HG03571 (cell line): ENCODE results near the gene COL25A1.
"Not testable (repeated sequence)": the region's sequence is repeated elsewhere in the genome, so short reads cannot be mapped to it uniquely, and the experiment has no call there.

Experiments used
- ATAC-seq: cut with Tn5 transposase; IDR thresholded peaks from one replicate; pipeline ENCODE4 v1.9.1; 2021; ENCODE audit not compliant: unreplicated experiment

COL25A1 gene

GRCh38 chr4:109131559-109131958, 170.9 kb downstream of the COL25A1 start:
- ATAC-seq = no peak

DNA sequence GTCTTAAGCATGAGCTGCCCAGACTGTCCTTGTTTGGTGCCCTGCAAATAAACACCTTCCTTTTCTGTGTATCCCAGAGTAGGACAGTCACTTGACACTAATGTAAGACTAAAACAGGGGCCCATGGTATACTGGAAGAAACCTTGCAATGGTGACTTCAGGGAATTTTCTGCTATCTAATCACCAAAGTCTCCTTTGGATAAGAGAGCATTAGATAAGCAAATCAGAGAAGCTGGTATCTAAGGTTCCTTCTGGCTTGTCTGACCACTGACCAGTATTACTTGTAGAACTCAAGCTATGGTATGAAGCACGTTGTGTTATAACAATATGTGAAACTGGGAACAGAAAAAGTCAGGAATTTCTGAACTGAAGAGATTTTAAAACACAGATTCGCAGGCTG, 173.9 kb downstream of the COL25A1 start:
- no peak for ATAC-seq

DNA sequence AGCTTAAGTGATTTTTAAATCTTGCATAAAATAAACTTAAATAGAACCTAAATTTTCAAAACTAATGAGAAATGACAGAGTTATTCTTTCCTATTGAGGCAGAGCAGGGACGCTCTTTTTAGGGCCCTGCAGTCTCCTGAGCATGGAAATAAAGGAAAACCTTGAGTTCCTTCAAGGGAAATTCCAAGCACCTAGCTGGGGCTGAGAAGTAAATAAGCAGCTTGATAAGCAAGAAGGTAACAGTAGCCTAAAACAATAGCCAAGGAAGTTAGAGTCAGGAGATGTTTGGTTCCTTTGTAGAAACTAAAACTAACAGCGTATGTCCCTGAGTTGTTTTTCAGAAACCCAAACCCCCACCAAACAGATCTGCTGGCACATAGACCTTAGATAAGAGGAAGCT, 174.6 kb downstream of the COL25A1 start:
- no peak for ATAC-seq

DNA sequence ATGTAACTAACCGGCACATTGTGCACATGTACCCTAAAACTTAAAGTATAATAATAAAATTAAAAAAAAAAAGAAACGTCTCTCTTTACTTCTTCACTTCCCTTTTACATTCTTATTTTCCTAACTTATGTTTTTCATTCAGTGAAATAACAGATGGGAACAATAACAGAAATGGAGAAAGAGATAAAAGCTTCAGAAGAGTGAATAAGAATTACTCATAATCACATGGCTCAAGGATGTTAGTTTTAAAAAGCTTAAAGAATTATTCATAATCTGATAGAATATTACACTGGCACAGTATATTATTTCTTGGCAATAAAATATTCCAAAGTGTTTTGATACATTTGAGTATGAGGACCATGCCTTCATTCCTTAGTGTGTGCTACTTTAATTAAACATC, 175.6 kb downstream of the COL25A1 start:
- ATAC-seq = no peak

GRCh38 chr4:109125084-109125483, 177.4 kb downstream of the COL25A1 start:
- ATAC-seq = no peak

DNA sequence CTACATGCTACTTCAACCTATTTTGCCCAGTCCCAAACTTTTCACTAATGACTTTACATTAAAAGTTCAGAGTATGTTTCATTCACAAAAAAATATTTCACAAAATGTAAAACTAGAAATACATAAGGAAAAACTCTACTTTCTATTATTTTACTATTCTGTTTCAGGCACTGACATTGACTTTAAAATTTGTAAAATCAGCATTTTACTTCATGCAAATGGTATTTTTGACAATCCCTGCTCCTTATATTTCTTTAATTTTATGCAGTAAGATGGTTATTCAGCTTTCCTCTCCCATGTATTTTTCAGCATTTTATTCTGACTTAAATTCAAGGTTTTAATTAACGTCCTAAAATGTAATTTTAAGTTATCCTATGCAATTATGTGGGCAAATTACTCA, 178.5 kb downstream of the COL25A1 start:
- ATAC-seq = no peak

DNA sequence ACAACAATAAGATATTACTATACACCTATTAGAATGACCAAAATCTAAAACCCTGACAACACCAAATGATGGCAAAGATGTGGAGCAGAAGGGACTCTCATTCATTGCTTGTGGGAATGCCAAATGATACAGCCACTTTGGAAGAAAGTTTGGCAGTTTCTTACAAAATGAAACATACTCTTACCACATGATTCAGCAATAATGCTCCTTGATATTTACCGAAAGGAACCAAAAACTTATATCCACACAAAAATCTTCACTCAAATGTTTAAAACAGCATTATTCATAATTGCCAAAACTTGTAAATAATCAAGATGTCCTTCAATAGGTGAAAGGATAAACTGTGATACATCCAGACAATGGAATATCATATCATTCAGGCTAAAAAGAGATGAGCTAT, 180.9 kb downstream of the COL25A1 start:
- no peak for ATAC-seq

- ATAC-seq = no peak
These were observed 182.6 kb downstream of the COL25A1 start for GRCh38 chr4:109119852-109120251.

- no peak for ATAC-seq
These were observed 183.8 kb downstream of the COL25A1 start for GRCh38 chr4:109118635-109119034.

GRCh38 chr4:109114501-109114900, 188.0 kb downstream of the COL25A1 start:
- no peak for ATAC-seq

DNA sequence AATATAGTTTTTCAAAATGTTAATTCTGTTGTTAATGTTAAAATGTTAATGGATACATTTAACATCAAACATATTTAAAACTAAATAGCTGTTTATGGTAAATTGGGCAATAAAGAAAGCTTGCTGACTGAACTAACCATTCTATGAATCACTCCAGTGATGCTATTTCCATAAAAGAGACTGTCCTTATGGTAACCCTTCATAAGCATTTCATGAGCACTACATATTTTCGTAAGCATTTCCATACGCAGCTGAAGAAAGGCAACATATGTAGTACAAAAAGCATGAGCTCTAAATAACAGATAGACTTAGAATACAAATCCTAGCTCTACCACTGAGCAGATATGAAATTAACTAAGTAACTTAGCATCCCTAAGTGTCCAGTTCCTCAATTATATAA, 188.9 kb downstream of the COL25A1 start:
- no peak for ATAC-seq

- ATAC-seq = no peak
These were observed 191.4 kb downstream of the COL25A1 start for GRCh38 chr4:109111031-109111430.

GRCh38 chr4:109108215-109108614, 194.2 kb downstream of the COL25A1 start:
- not testable (repeated sequence) for ATAC-seq

DNA sequence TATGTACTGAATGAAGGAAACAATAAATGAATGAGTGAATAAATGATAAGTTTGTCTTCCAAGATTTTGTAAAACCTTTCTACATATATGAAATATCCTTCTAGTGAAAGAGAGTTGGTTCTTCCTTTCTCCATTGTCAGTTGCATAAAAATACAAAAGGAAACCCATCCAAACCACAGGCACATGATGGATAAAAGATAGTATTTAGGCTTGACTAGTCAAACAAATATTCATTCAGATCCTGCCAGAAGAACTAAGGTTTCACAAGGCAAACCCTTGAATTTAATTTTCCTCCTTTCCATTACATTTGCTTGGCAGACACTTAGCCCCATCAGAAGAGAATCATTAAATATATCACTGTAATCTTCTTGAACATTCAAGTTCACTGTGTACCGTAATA, 208.4 kb downstream of the COL25A1 start:
- ATAC-seq = no peak

DNA sequence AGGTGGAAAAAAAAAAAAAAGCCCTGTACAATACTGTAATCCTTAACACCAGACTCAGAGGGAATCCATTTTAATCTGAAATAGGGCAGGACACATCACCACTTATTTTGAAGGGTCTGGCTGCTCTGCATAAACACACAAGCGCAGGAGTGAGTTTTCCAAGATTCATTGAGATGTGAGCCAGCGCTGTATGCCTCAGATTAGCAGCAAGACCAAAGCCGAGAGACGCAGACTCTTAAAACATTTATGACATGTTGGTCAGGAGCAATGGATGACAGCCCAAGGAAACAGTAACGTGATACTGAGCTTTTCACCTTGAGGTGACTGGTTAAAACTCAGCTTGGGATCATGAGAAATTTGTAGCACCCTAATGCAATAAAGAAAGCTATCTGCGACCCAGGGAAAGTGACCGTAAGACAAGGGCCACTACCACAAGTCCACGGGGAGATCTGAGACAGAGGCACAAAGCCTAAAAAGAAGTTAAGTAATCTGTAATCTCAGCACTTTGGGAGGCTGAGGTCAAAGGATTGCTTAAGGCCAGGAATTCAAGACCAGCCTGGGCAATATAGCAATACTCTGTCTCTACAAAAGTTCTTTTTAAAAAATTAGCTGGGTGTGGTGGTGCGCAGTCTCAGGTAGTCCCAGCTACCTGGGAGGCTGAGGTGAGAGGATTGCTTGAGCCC, 210.6 kb downstream of the COL25A1 start:
- no peak for ATAC-seq

- ATAC-seq = no peak
These were observed 218.5 kb downstream of the COL25A1 start for GRCh38 chr4:109083911-109084310.

DNA sequence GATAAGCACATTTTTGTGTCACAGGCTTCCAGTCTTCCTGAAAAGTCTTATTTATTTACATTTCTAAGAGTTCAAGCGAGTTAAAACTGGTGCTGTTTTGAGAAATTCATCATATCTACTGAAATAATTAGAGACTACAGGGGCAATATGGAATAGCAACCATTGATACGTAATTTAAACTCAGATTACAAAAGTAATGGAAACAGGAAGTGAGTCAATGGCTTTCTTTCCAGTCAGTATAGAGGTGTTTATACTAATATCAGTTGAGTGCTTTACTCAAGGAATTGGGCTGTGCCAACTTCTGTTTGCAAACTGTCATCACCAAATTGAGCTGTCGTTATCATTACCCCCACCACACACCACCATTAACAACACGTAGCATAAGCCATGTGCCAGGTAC, 222.7 kb downstream of the COL25A1 start:
- ATAC-seq = no peak

GRCh38 chr4:109079201-109079600, 223.3 kb downstream of the COL25A1 start:
- no peak for ATAC-seq

DNA sequence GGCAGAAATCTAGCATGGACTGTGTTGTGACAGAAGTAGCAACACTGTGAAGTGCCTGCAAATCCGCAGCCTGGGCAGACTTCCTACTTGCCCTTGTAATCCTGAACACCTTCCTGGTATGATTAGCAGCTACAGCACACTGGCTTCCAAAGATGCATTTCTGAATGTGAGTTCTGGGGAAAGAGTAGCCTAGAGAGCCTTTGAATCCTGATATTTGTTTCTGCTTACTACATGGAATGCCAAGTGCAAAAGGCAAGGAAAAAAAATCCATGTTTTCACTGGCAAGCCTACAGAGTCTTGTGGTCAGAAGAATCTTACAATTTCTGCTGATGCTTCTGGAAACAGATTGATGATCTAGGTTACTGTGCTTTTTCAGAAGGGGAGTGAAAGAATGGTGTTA, 223.7 kb downstream of the COL25A1 start:
- ATAC-seq = no peak

- ATAC-seq = no peak
These were observed 225.0 kb downstream of the COL25A1 start for GRCh38 chr4:109077505-109077904.

DNA sequence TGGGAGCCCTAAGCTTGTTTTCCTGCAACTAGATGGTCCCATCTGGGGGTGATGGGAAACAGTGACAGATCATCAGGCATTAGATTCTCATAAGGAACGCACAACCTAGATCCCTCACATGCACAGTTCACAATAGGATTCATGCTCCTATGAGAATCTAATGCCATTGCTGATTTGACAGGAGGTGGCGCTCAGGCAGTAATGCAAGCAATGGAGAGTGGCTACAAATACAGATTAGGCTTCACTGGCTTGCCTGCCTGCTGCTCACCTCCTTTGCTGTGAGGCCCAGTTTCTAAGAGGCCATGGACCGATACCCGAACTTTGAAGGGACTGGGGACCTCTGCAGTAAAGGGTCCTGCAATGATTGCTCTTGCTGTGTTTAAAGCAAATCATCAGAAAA, 225.7 kb downstream of the COL25A1 start:
- ATAC-seq = not testable (repeated sequence)

GRCh38 chr4:109075621-109076020, 226.8 kb downstream of the COL25A1 start:
- no peak for ATAC-seq

DNA sequence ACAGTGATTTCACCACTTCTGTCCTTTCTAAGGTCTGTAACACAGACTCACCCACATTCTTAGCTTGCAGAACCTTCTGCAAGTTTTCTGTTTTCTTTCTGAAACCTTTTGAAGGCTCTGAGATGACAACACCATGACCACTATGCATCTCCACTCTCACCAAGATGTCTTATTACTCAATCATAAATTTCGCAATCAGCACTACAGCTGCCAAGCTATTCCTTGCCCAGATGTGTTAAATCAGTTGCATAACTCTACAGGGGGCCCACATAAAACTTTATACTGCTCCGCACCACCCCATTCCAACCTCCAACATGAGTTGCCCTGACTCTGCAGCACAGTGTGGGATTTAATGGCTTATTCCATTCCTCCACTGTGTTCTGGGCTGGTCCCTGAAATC, 229.9 kb downstream of the COL25A1 start:
- no peak for ATAC-seq
